GM20000 (cell line): ENCODE measurements around the gene CRISPLD2.

Source experiments
- DNase-seq: peaks from one replicate; pipeline ENCODE4 v3.0.0; 2012; ENCODE audit warnings: low spot score
- CTCF ChIP-seq: IDR thresholded peaks from 2 replicates; pipeline ENCODE4 v1.5.1; 2012; ENCODE audit warnings: mild to moderate bottlenecking, control low read depth; ENCODE audit errors: extremely low read depth, missing control alignments

The CRISPLD2 gene

GRCh38 chr16:84919708-84920107 is 99.9 kb downstream of the CRISPLD2 start:
- no peak for DNase-seq
- no peak for TF ChIP-seq CTCF

GRCh38 chr16:84920333-84920732 is 100.5 kb downstream of the CRISPLD2 start:
- DNase-seq = no peak

GRCh38 chr16:84922351-84923120 is 102.8 kb downstream of the CRISPLD2 start:
- TF ChIP-seq CTCF = no peak
- no peak for DNase-seq

More at GRCh38 chr16:84920333-84920732, 100.5 kb downstream of the CRISPLD2 start:
- TF ChIP-seq CTCF = no peak

GRCh38 chr16:84924331-84925091 is 104.7 kb downstream of the CRISPLD2 start:
- no peak for DNase-seq
- no peak for TF ChIP-seq CTCF

- peak; percentile 72 for DNase-seq
- peak; percentile 62 for TF ChIP-seq CTCF
Measured at GRCh38 chr16:84925092-84925772, 105.4 kb downstream of the CRISPLD2 start.

GRCh38 chr16:84925773-84926372 is 106.1 kb downstream of the CRISPLD2 start:
- no peak for TF ChIP-seq CTCF
- DNase-seq = no peak
